T-cell (primary cell): Measurements from ENCODE around the gene NOXRED1. TPM values are rescaled to one million over a fixed set of nuclear protein-coding genes. Genes with fewer than 3 reads are reported as not detected.

Experiments
- ATAC-seq, 4 experiments: fragments of 200-7000 bp in 3 of 4; fragments of 150-1000 bp in 1 of 4; cut with Tn5 transposase; replicated peaks in 1 of 4; 1 replicate in 3 of 4; 2 replicates in 1 of 4; pipeline ENCODE4 v1.10.0; 2021; ENCODE audit warnings: moderate library complexity in 3 of 4, mild to moderate bottlenecking in 2 of 4, moderate number of reproducible peaks in 1 of 4
- CTCF ChIA-PET, 2 donors: fragments of 300-600 bp; sonication (Branson Sonifier 250); formaldehyde crosslinking; loops; one replicate each; lab custom pipeline; 2022; ENCODE audit warnings: antibody characterized with exemption in 2 of 2; lab: Charles Lee
- POLR2A ChIA-PET, 2 donors: fragments of 300-600 bp; sonication (Branson Sonifier 250); formaldehyde crosslinking; loops; one replicate each; lab custom pipeline; 2022; ENCODE audit warnings: antibody characterized with exemption in 2 of 2; lab: Charles Lee
- DNase-seq, 35 experiments: peaks; one replicate each; pipeline versions ENCODE4 v3.0.0 to v3.0.0-alpha.2; 2013 to 2023
- H3K27ac ChIP-seq: one replicate; pipeline ENCODE4 v1.5.1; 2013; ENCODE audit warnings: low read length
- H3K27me3 ChIP-seq, 2 experiments: replicated peaks in 1 of 2; 1 replicate in 1 of 2; 2 replicates in 1 of 2; pipeline versions ENCODE4 v1.6.1 to v1.7.0; 2013; ENCODE audit warnings: low read length in 1 of 2, mixed read lengths in 1 of 2; ENCODE audit not compliant: control insufficient read depth in 2 of 2, insufficient read depth in 2 of 2; ENCODE audit errors: extremely low read depth in 1 of 2
- H3K36me3 ChIP-seq, 2 donors: 1 replicate in 1 of 2; 2 replicates in 1 of 2; pipeline versions ENCODE4 v1.6.1 to v1.7.0; 2013; ENCODE audit warnings: low read length in 1 of 2; ENCODE audit not compliant: control insufficient read depth in 2 of 2, insufficient read depth in 1 of 2; ENCODE audit errors: extremely low read depth in 1 of 2
- H3K4me1 ChIP-seq, 2 experiments: 1 replicate in 1 of 2; 2 replicates in 1 of 2; pipeline versions ENCODE4 v1.6.1 to v1.7.0; 2013; ENCODE audit warnings: low read length in 2 of 2, mixed read lengths in 1 of 2; ENCODE audit not compliant: insufficient read depth in 2 of 2, control insufficient read depth in 1 of 2; ENCODE audit errors: extremely low read depth in 1 of 2
- H3K4me3 ChIP-seq, 2 donors: 1 replicate in 1 of 2; 2 replicates in 1 of 2; pipeline versions ENCODE4 v1.5.1 to v1.7.0; 2013; ENCODE audit warnings: mild to moderate bottlenecking in 2 of 2, low read length in 1 of 2, moderate library complexity in 1 of 2; ENCODE audit not compliant: control insufficient read depth in 1 of 2; ENCODE audit errors: extremely low read depth in 1 of 2
- H3K9me3 ChIP-seq: 2 replicates; pipeline ENCODE4 v1.7.0; 2013
- H3K27ac Mint-ChIP-seq, 2 donors: one replicate each; pipeline ENCODE4 v1.8.0; 2020 to 2021; ENCODE audit warnings: mild to moderate bottlenecking in 2 of 2, mixed read lengths in 2 of 2
- H3K27me3 Mint-ChIP-seq, 2 donors: one replicate each; pipeline ENCODE4 v1.8.0; 2021 to 2022; ENCODE audit warnings: mixed read lengths in 2 of 2
- H3K36me3 Mint-ChIP-seq: one replicate; pipeline ENCODE4 v1.8.0; 2021; ENCODE audit warnings: mixed read lengths
- H3K4me1 Mint-ChIP-seq, 3 donors: one replicate each; pipeline ENCODE4 v1.8.0; 2020 to 2022; ENCODE audit warnings: mixed read lengths in 3 of 3, mild to moderate bottlenecking in 1 of 3
- H3K4me3 Mint-ChIP-seq, 3 donors: one replicate each; pipeline ENCODE4 v1.8.0; 2020 to 2022; ENCODE audit warnings: mild to moderate bottlenecking in 3 of 3, mixed read lengths in 3 of 3, moderate library complexity in 3 of 3
- H3K9me3 Mint-ChIP-seq, 3 donors: one replicate each; pipeline ENCODE4 v1.8.0; 2020 to 2022; ENCODE audit warnings: mixed read lengths in 3 of 3
- WGBS: methylation state at CpG from one replicate; pipeline ENCODE4 v1.1.5; 2013; ENCODE audit warnings: missing lambda C conversion rate; ENCODE audit not compliant: insufficient coverage; 5-methylcytosine and 5-hydroxymethylcytosine counted together
- total RNA-seq, 35 experiments: library from RNA in 6 of 35; stranded (reverse) in 6 of 35; fragments of 120-200 nt in 1 of 35; gene quantifications; one replicate each; pipeline versions ENCODE4 v1.2.1 to v1.2.4 and lab custom pipeline; 2013 to 2026

NOXRED1 gene
- total RNA-seq, 5 donors from 2014 or later (not counting 1 experiment from before 2014, with no cell fraction given), result 0.33 to 1.7 (median 1.2) TPM

DNA sequence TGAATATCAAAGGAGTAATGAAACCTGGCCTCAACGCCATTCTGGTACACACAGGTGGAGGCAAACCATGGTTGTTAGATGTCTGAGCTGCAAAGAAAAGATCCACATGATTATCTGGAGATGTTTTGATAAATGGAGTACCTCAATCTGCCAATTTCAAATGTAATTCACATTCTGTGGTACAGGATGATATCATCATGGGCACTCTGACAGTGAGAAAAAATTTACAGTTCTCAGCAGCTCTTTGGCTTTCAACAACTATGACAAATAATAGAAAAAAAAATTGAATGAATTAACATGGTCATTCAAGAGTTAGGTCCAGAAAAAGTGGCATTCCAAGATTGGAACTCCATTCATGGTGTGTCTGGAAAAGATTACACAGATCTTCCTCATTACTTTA lies 63.7 kb downstream of the NOXRED1 start:
- Mint-ChIP-seq H3K4me1 (peaks cover 5 to 19% (median 15%) of the 10 kb centered on the region in 3 donors), H3K27me3 (no peaks in the 10 kb centered on the region), H3K4me3 (no peak overlapping the region), H3K27ac (no peak overlapping the region), H3K36me3 (peaks cover 4% of the 10 kb centered on the region), H3K9me3 (no peaks in the 10 kb centered on the region)
- Histone ChIP-seq H3K27me3 (no peaks in the 10 kb centered on the region), H3K36me3 (peaks cover 0 to 4% of the 10 kb centered on the region in 2 donors), H3K27ac (no peak overlapping the region), H3K4me3 (no peak overlapping the region), H3K4me1 (no peaks in the 10 kb centered on the region), H3K9me3 (no peaks in the 10 kb centered on the region)
- WGBS, result no CpG with 5 or more reads among the region's 1 CpG
- ATAC-seq (no peak), DNase-seq (no peak)
- ChIA-PET CTCF (no interaction called here), POLR2A (no interaction called here)

DNA sequence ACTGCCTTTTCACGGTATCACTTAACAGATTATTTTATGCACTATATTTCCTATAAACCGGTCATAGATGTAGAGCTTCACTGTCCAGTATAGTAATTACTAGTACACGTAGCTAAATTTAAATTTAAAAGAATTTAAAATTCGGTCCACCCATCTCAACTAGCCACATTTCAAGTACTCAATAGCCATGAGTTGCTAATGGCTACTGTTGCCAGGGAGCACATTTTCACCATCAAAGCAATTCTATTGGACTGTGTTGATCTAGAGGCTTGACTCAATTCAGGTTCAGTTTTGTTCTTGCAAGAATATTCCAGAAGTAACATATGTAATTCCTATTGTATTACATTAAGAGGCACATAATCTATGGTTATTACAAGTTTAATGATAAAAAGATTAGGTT lies 66.4 kb downstream of the NOXRED1 start:
- no peak overlapping the region for H3K4me3 ChIP-seq
- no peaks in the 10 kb centered on the region for H3K27me3 Mint-ChIP-seq
- H3K27me3 ChIP-seq, result no peaks in the 10 kb centered on the region
- DNase-seq (no peak), ATAC-seq (no peak)
- H3K4me1 ChIP-seq, result no peaks in the 10 kb centered on the region
- H3K27ac Mint-ChIP-seq, result no peak overlapping the region
- POLR2A ChIA-PET, result no interaction called here
- H3K9me3 Mint-ChIP-seq, result no peaks in the 10 kb centered on the region
- no peak overlapping the region for H3K27ac ChIP-seq
- peaks cover 0 to 4% of the 10 kb centered on the region in 2 donors for H3K36me3 ChIP-seq
- no CpG with 5 or more reads among the region's 4 CpGs for WGBS
- no peaks in the 10 kb centered on the region for H3K9me3 ChIP-seq
- no peak overlapping the region for H3K4me3 Mint-ChIP-seq
- H3K4me1 Mint-ChIP-seq, result peaks cover 0 to 7% (median 0%) of the 10 kb centered on the region in 3 donors
- peaks cover 3% of the 10 kb centered on the region for H3K36me3 Mint-ChIP-seq
- CTCF ChIA-PET, result no interaction called here

DNA sequence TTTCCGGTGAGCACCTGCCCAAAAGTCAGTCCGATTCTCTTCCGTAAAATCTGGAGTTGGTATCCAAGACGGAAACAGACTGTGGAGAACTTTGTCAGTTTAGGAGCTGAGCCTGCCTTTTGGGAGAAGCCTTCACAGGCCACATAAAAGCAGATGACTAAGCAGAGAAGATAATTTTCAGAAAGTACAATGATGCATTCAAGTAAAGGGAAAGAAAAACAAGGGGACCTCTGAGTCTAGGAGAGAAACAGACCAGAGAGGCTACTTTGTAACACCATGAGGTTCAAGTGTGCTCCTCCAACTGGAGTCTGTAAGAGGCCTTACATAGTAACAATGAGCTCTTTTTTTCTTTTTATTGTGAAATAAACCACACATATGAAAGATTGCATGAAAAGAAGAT lies 67.5 kb downstream of the NOXRED1 start:
- Histone ChIP-seq H3K27ac (no peak overlapping the region), H3K27me3 (no peaks in the 10 kb centered on the region), H3K4me3 (no peak overlapping the region), H3K4me1 (no peaks in the 10 kb centered on the region), H3K36me3 (peaks cover under 1 to 4% of the 10 kb centered on the region in 2 donors), H3K9me3 (no peaks in the 10 kb centered on the region)
- no peak for DNase-seq
- peaks cover 0 to 4% (median 0%) of the 10 kb centered on the region in 3 donors for H3K4me1 Mint-ChIP-seq
- H3K36me3 Mint-ChIP-seq, result peaks cover 3% of the 10 kb centered on the region
- POLR2A ChIA-PET, result no interaction called here
- H3K4me3 Mint-ChIP-seq, result no peak overlapping the region
- H3K27ac Mint-ChIP-seq, result no peak overlapping the region
- H3K27me3 Mint-ChIP-seq, result no peaks in the 10 kb centered on the region
- no peak for ATAC-seq
- 98% methylated on average over 4 of the region's 4 CpGs for WGBS
- CTCF ChIA-PET, result no interaction called here
- no peaks in the 10 kb centered on the region for H3K9me3 Mint-ChIP-seq

DNA sequence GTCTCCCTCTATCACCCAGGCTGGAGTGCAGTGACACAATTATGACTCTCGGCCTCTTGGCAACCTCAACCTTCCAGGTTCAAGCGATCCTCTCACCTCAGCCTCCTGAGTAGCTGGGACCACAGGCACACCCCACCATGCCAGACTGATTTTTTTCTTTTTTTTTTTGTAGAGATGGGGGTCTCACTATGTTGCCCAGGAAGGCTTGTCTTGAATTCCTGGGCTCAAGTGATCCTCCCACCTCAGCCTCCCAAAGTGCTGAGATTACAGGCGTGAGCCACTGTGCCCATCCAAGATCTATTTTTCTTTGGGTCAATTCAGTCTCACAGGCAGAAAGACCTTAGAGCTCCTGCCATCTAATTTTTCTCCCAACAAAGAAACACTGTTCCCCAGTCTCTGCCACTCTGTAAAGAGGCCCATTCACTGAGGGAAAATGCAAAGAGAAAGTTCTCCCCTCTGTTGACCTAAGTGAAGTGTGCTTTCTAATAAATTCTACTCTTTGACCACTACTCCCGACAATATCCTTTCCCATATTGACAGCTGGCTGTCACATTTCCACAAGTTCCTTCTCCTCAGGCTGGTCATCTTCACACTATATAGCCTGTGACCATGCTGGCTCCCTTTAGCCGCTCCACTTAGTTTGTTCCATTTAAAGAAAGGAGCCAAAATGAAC lies 69.7 kb downstream of the NOXRED1 start:
- no peaks in the 10 kb centered on the region for H3K4me1 ChIP-seq
- no peaks in the 10 kb centered on the region for H3K27me3 ChIP-seq
- Mint-ChIP-seq H3K36me3 (peaks cover 14% of the 10 kb centered on the region), H3K27ac (no peak overlapping the region), H3K9me3 (no peaks in the 10 kb centered on the region), H3K4me3 (no peak overlapping the region), H3K4me1 (no peaks in the 10 kb centered on the region), H3K27me3 (no peaks in the 10 kb centered on the region)
- no peaks in the 10 kb centered on the region for H3K9me3 ChIP-seq
- CTCF ChIA-PET, result interaction anchor here in 1 of 2 donors (0.6 kb wide), 2 partner anchors 29 to 34 kb away, joined by 3 to 4 read pairs; no protein-coding TSS in a partner anchor
- POLR2A ChIA-PET, result no interaction called here
- H3K4me3 ChIP-seq, result no peak overlapping the region
- no peak overlapping the region for H3K27ac ChIP-seq
- H3K36me3 ChIP-seq, result peaks cover 4 to 10% of the 10 kb centered on the region in 2 donors
- WGBS, result 100% methylated on average over 5 of the region's 5 CpGs
- ATAC-seq (no peak), DNase-seq (no peak)

DNA sequence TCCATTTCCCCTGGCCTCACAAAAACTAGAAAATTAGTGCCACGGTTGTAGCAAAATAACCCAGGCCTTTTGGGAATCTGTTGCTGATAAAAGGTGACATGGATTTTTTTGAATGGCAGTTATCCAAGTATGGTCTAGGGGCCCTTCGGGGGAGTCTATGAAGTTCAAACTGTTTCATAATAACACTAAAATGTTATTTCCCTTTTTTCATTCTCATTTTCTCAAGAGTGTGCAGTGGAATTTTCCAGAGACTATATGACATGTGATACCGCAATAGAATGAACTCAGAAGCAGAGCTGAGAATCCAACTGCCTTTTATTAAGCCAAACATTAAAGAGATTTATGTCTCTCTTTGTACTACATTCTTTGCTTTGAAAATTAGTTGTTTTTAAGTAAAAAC lies 75.6 kb downstream of the NOXRED1 start:
- Mint-ChIP-seq H3K27me3 (no peaks in the 10 kb centered on the region), H3K36me3 (peaks cover 37% of the 10 kb centered on the region), H3K4me1 (peaks cover 0 to 2% (median 0%) of the 10 kb centered on the region in 3 donors), H3K4me3 (no peak overlapping the region), H3K9me3 (no peaks in the 10 kb centered on the region), H3K27ac (no peak overlapping the region)
- ChIA-PET CTCF (no interaction called here), POLR2A (no interaction called here)
- H3K4me1 ChIP-seq, result no peaks in the 10 kb centered on the region
- no peaks in the 10 kb centered on the region for H3K9me3 ChIP-seq
- no peak for DNase-seq
- no peak overlapping the region for H3K27ac ChIP-seq
- no peak for ATAC-seq
- H3K36me3 ChIP-seq, result peaks cover 9 to 18% of the 10 kb centered on the region in 2 donors
- no CpG with 5 or more reads among the region's 3 CpGs for WGBS
- no peak overlapping the region for H3K4me3 ChIP-seq
- no peaks in the 10 kb centered on the region for H3K27me3 ChIP-seq

DNA sequence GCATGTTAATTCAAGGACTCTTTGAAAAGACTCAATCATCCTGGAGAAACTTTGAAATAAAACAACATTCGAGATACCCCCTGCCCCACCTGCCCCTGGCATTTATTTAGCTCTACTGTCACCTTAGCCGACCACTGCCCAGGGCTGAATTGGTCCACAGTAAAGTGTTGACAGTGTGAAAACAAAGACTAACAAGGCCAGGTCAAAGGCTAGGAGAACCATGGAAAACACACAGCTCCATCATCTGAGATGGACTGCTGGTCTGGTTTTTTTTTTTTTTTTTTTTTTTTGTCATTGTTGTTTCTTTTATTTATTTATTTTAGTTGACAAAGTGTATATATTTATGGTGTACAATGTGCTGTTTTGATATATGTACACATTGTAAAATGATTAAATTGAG lies 76.8 kb downstream of the NOXRED1 start:
- no peak overlapping the region for H3K4me3 ChIP-seq
- no peak for DNase-seq
- ChIA-PET POLR2A (no interaction called here), CTCF (interaction anchor here in 1 of 2 donors (0.7 kb wide), 1 partner anchor 490 kb away, joined by 5 read pairs; no protein-coding TSS in a partner anchor)
- Mint-ChIP-seq H3K27me3 (no peaks in the 10 kb centered on the region), H3K4me3 (no peak overlapping the region), H3K36me3 (peaks cover 50% of the 10 kb centered on the region), H3K9me3 (no peaks in the 10 kb centered on the region), H3K27ac (no peak overlapping the region), H3K4me1 (peaks cover 0 to 2% (median 0%) of the 10 kb centered on the region in 3 donors)
- H3K4me1 ChIP-seq, result no peaks in the 10 kb centered on the region
- no peaks in the 10 kb centered on the region for H3K9me3 ChIP-seq
- peaks cover 9 to 31% of the 10 kb centered on the region in 2 donors for H3K36me3 ChIP-seq
- ATAC-seq, result no peak
- H3K27me3 ChIP-seq, result no peaks in the 10 kb centered on the region
- no CpG with 5 or more reads among the region's 2 CpGs for WGBS
- no peak overlapping the region for H3K27ac ChIP-seq
